IgD-negative memory B cell (primary cell): ENCODE measurements around the gene MYO9B. TPM values are rescaled to one million over a fixed set of nuclear protein-coding genes. Genes with fewer than 3 reads are reported as not detected.
A peak's percentile ranks its signal among the peaks of the same experiment; 100 is the strongest.

Experiments
- H3K27ac Mint-ChIP-seq, 3 donors: one replicate each; pipeline ENCODE4 v1.8.0; 2020 to 2022; ENCODE audit warnings: mild to moderate bottlenecking in 3 of 3, mixed read lengths in 3 of 3, moderate library complexity in 1 of 3
- H3K27me3 Mint-ChIP-seq: one replicate; pipeline ENCODE4 v1.8.0; 2021; ENCODE audit warnings: mixed read lengths
- H3K36me3 Mint-ChIP-seq: one replicate; pipeline ENCODE4 v1.8.0; 2020; ENCODE audit warnings: mild to moderate bottlenecking, mixed read lengths
- H3K4me1 Mint-ChIP-seq, 3 donors: one replicate each; pipeline ENCODE4 v1.8.0; 2020 to 2022; ENCODE audit warnings: mixed read lengths in 3 of 3, mild to moderate bottlenecking in 1 of 3
- H3K4me3 Mint-ChIP-seq, 4 donors: one replicate each; pipeline ENCODE4 v1.8.0; 2020 to 2022; ENCODE audit warnings: mild to moderate bottlenecking in 4 of 4, mixed read lengths in 4 of 4, moderate library complexity in 3 of 4
- H3K9me3 Mint-ChIP-seq, 3 donors: one replicate each; pipeline ENCODE4 v1.8.0; 2020 to 2021; ENCODE audit warnings: mixed read lengths in 3 of 3, mild to moderate bottlenecking in 1 of 3
- polyA plus RNA-seq: library from polyadenylated mRNA; unstranded; fragments of 300-500 nt; fragmentation: Illumina TruSeq; gene quantifications from one replicate; pipeline ENCODE4 v1.2.3, GENCODE V29; 2021

The MYO9B gene
- polyA plus RNA-seq, 1 donor from 2014 or later = 26.9 TPM

- Mint-ChIP-seq H3K9me3 (no peaks in the 10 kb centered on the region), H3K36me3 (peaks cover 10% of the 10 kb centered on the region), H3K4me3 (peak overlapping the region; percentile 88 to 97 (median 95)), H3K27ac (peak overlapping the region in 2 of 3 donors; percentile 97 to 99), H3K4me1 (peaks cover 3 to 13% (median 9%) of the 10 kb centered on the region in 3 donors), H3K27me3 (no peaks in the 10 kb centered on the region)
Measured at GRCh38 chr19:17216058-17216670, 140.6 kb downstream of the MYO9B start.

- peak overlapping the region in 2 of 3 donors; percentile 63 to 89 for H3K27ac Mint-ChIP-seq
- peak overlapping the region in 2 of 4 donors; percentile 28 to 65 for H3K4me3 Mint-ChIP-seq
- no peaks in the 10 kb centered on the region for H3K9me3 Mint-ChIP-seq
- H3K36me3 Mint-ChIP-seq = peaks cover 10% of the 10 kb centered on the region
- peaks cover 3 to 8% (median 7%) of the 10 kb centered on the region in 3 donors for H3K4me1 Mint-ChIP-seq
- no peaks in the 10 kb centered on the region for H3K27me3 Mint-ChIP-seq
Measured at GRCh38 chr19:17219286-17219685, 143.7 kb downstream of the MYO9B start.

- Mint-ChIP-seq H3K9me3 (no peaks in the 10 kb centered on the region), H3K27me3 (no peaks in the 10 kb centered on the region)
Measured at GRCh38 chr19:17220207-17220758, 144.7 kb downstream of the MYO9B start.

GRCh38 chr19:17225053-17225452 is 149.5 kb downstream of the MYO9B start:
- peak overlapping the region in 3 of 4 donors; percentile 43 to 93 (median 84) for H3K4me3 Mint-ChIP-seq
- H3K27ac Mint-ChIP-seq = peak overlapping the region in 1 of 3 donors; percentile 78
- no peaks in the 10 kb centered on the region for H3K9me3 Mint-ChIP-seq
- H3K36me3 Mint-ChIP-seq = no peaks in the 10 kb centered on the region
- H3K4me1 Mint-ChIP-seq = peaks cover 0 to 3% (median 3%) of the 10 kb centered on the region in 3 donors
- H3K27me3 Mint-ChIP-seq = no peaks in the 10 kb centered on the region

More at GRCh38 chr19:17220207-17220758, 144.7 kb downstream of the MYO9B start:
- Mint-ChIP-seq H3K4me3 (peak overlapping the region in 2 of 4 donors; percentile 23 to 61), H3K4me1 (peaks cover 0 to 2% (median under 1%) of the 10 kb centered on the region in 3 donors), H3K36me3 (peaks cover 7% of the 10 kb centered on the region), H3K27ac (peak overlapping the region in 1 of 3 donors; percentile 19)

GRCh38 chr19:17226002-17226933 is 150.7 kb downstream of the MYO9B start, which contains the start of gene OCEL1:
Gene OCEL1, plus strand, starts transcription at chr19:17226226. Its CDS starts 22 bp downstream, at chr19:17226248.
- Mint-ChIP-seq H3K27ac (peak within 1 kb of the TSS; percentile 78 to 93 (median 93)), H3K9me3 (no peaks in the 10 kb centered on the region), H3K36me3 (no peaks in the 10 kb centered on the region), H3K4me1 (peaks cover 0 to 3% (median 3%) of the 10 kb centered on the region in 3 donors), H3K4me3 (peak within 1 kb of the TSS; percentile 84 to 98 (median 94)), H3K27me3 (no peaks in the 10 kb centered on the region)

GRCh38 chr19:17227798-17228367 is 152.3 kb downstream of the MYO9B start:
- H3K27ac Mint-ChIP-seq = no peak overlapping the region
- peak overlapping the region in 1 of 4 donors; percentile 84 for H3K4me3 Mint-ChIP-seq
- no peaks in the 10 kb centered on the region for H3K9me3 Mint-ChIP-seq
- no peaks in the 10 kb centered on the region for H3K27me3 Mint-ChIP-seq
- peaks cover 0 to 3% (median 3%) of the 10 kb centered on the region in 3 donors for H3K4me1 Mint-ChIP-seq
- H3K36me3 Mint-ChIP-seq = no peaks in the 10 kb centered on the region

- Mint-ChIP-seq H3K36me3 (no peaks in the 10 kb centered on the region), H3K4me1 (peaks cover 3 to 6% (median 4%) of the 10 kb centered on the region in 3 donors), H3K27me3 (no peaks in the 10 kb centered on the region), H3K4me3 (peak overlapping the region in 1 of 4 donors; percentile 43), H3K27ac (no peak overlapping the region), H3K9me3 (no peaks in the 10 kb centered on the region)
Measured at GRCh38 chr19:17229890-17230289, 154.3 kb downstream of the MYO9B start.

- Mint-ChIP-seq H3K9me3 (no peaks in the 10 kb centered on the region), H3K27ac (no peak overlapping the region), H3K36me3 (no peaks in the 10 kb centered on the region), H3K4me1 (peaks cover 0 to 4% (median 3%) of the 10 kb centered on the region in 3 donors), H3K27me3 (no peaks in the 10 kb centered on the region), H3K4me3 (peak overlapping the region in 1 of 4 donors; percentile 50)
Measured at GRCh38 chr19:17232258-17232657, 156.7 kb downstream of the MYO9B start.

GRCh38 chr19:17234911-17235299 is 159.3 kb downstream of the MYO9B start:
- Mint-ChIP-seq H3K36me3 (no peaks in the 10 kb centered on the region), H3K4me1 (peaks cover 0 to 4% (median 3%) of the 10 kb centered on the region in 3 donors), H3K27ac (no peak overlapping the region), H3K9me3 (no peaks in the 10 kb centered on the region), H3K4me3 (peak overlapping the region; percentile 72 to 90 (median 85)), H3K27me3 (no peaks in the 10 kb centered on the region)

GRCh38 chr19:17235300-17235970 is 159.9 kb downstream of the MYO9B start:
- Mint-ChIP-seq H3K9me3 (no peaks in the 10 kb centered on the region), H3K27me3 (no peaks in the 10 kb centered on the region), H3K36me3 (no peaks in the 10 kb centered on the region), H3K4me3 (peak overlapping the region; percentile 72 to 90 (median 85)), H3K4me1 (peaks cover 0 to 4% (median 3%) of the 10 kb centered on the region in 3 donors), H3K27ac (no peak overlapping the region)

GRCh38 chr19:17235971-17236777 is 160.6 kb downstream of the MYO9B start:
- no peaks in the 10 kb centered on the region for H3K27me3 Mint-ChIP-seq
- H3K36me3 Mint-ChIP-seq = no peaks in the 10 kb centered on the region
- H3K27ac Mint-ChIP-seq = no peak overlapping the region
- H3K4me3 Mint-ChIP-seq = peak overlapping the region in 3 of 4 donors; percentile 34 to 83 (median 49)
- peaks cover 0 to 8% (median 3%) of the 10 kb centered on the region in 3 donors for H3K4me1 Mint-ChIP-seq
- no peaks in the 10 kb centered on the region for H3K9me3 Mint-ChIP-seq

- peak overlapping the region in 1 of 4 donors; percentile 73 for H3K4me3 Mint-ChIP-seq
- no peaks in the 10 kb centered on the region for H3K36me3 Mint-ChIP-seq
- H3K9me3 Mint-ChIP-seq = no peaks in the 10 kb centered on the region
Measured at GRCh38 chr19:17236811-17237543, 161.4 kb downstream of the MYO9B start.

More at GRCh38 chr19:17236811-17237543, 161.4 kb downstream of the MYO9B start:
- H3K27ac Mint-ChIP-seq = no peak overlapping the region
- peaks cover 0 to 8% (median 3%) of the 10 kb centered on the region in 3 donors for H3K4me1 Mint-ChIP-seq
- no peaks in the 10 kb centered on the region for H3K27me3 Mint-ChIP-seq
